ENCODE measurements around the gene HIPK3.

Gene HIPK3

GRCh38 chr11:33323421-33323820 lies 66.2 kb downstream of the HIPK3 start:
- TF ChIP-seq MAX (IDR thresholded peaks at IDR 0.05) (no peak), NFIC (IDR thresholded peaks at IDR 0.05) (no peak), YY1 (IDR thresholded peaks at IDR 0.05; ENCODE audit: low read depth) (no peak), EGR1 (IDR thresholded peaks at IDR 0.05) (no peak), ZBTB7A (IDR thresholded peaks at IDR 0.05; ENCODE audit: low read depth) (no peak), TCF12 (IDR thresholded peaks at IDR 0.05; ENCODE audit: low read depth) (no peak), TAF1 (IDR thresholded peaks at IDR 0.05; ENCODE audit: low read depth) (no peak), USF1 (IDR thresholded peaks at IDR 0.05) (no peak), CEBPB (IDR thresholded peaks at IDR 0.05) (no peak), CREB1 (IDR thresholded peaks at IDR 0.05; ENCODE audit: low read depth) (no peak), FOXM1 (IDR thresholded peaks at IDR 0.05; ENCODE audit: borderline replicate concordance, low read depth) (no peak), TEAD4 (IDR thresholded peaks at IDR 0.05) (no peak)

GRCh38 chr11:33324302-33324985 lies 67.3 kb downstream of the HIPK3 start:
- TF ChIP-seq USF1 (IDR thresholded peaks at IDR 0.05) (no peak), MAX (IDR thresholded peaks at IDR 0.05) (no peak), RAD21 (IDR thresholded peaks at IDR 0.05; ENCODE audit: low read depth) (no peak), ZBTB7A (IDR thresholded peaks at IDR 0.05; ENCODE audit: low read depth) (no peak)

GRCh38 chr11:33325451-33325850 lies 68.3 kb downstream of the HIPK3 start:
- no peak for TF ChIP-seq TCF12 (IDR thresholded peaks at IDR 0.05; ENCODE audit: low read depth)
- no peak for TF ChIP-seq RAD21 (IDR thresholded peaks at IDR 0.05; ENCODE audit: low read depth)
- TF ChIP-seq CREB1 (IDR thresholded peaks at IDR 0.05; ENCODE audit: low read depth) = no peak
- no peak for TF ChIP-seq FOXM1 (IDR thresholded peaks at IDR 0.05; ENCODE audit: borderline replicate concordance, low read depth)
- TF ChIP-seq TEAD4 (IDR thresholded peaks at IDR 0.05) = no peak
- TF ChIP-seq YY1 (IDR thresholded peaks at IDR 0.05; ENCODE audit: low read depth) = no peak
- no peak for TF ChIP-seq TAF1 (IDR thresholded peaks at IDR 0.05; ENCODE audit: low read depth)
- no peak for TF ChIP-seq EP300 (IDR thresholded peaks at IDR 0.05; ENCODE audit: borderline replicate concordance)
- TF ChIP-seq ZBTB7A (IDR thresholded peaks at IDR 0.05; ENCODE audit: low read depth) = no peak
- no peak for TF ChIP-seq MAX (IDR thresholded peaks at IDR 0.05)
- no peak for TF ChIP-seq NFIC (IDR thresholded peaks at IDR 0.05)
- TF ChIP-seq CEBPB (IDR thresholded peaks at IDR 0.05) = no peak
- no peak for TF ChIP-seq REST (IDR thresholded peaks at IDR 0.05; ENCODE audit: low read depth)
- TF ChIP-seq EGR1 (IDR thresholded peaks at IDR 0.05) = no peak

GRCh38 chr11:33329705-33330329 lies 72.6 kb downstream of the HIPK3 start:
- TF ChIP-seq CEBPB (IDR thresholded peaks at IDR 0.05) (no peak), TEAD4 (IDR thresholded peaks at IDR 0.05) (no peak), TAF1 (IDR thresholded peaks at IDR 0.05; ENCODE audit: low read depth) (no peak), RAD21 (IDR thresholded peaks at IDR 0.05; ENCODE audit: low read depth) (peak; percentile 74), EP300 (IDR thresholded peaks at IDR 0.05; ENCODE audit: borderline replicate concordance) (no peak), CREB1 (IDR thresholded peaks at IDR 0.05; ENCODE audit: low read depth) (no peak), EGR1 (IDR thresholded peaks at IDR 0.05) (no peak), FOXM1 (IDR thresholded peaks at IDR 0.05; ENCODE audit: borderline replicate concordance, low read depth) (no peak), REST (IDR thresholded peaks at IDR 0.05; ENCODE audit: low read depth) (no peak)

- TF ChIP-seq USF1 (IDR thresholded peaks at IDR 0.05) = no peak
- TF ChIP-seq CREB1 (IDR thresholded peaks at IDR 0.05; ENCODE audit: low read depth) = no peak
- no peak for TF ChIP-seq EGR1 (IDR thresholded peaks at IDR 0.05)
- no peak for TF ChIP-seq YY1 (IDR thresholded peaks at IDR 0.05; ENCODE audit: low read depth)
- no peak for TF ChIP-seq FOXM1 (IDR thresholded peaks at IDR 0.05; ENCODE audit: borderline replicate concordance, low read depth)
- TF ChIP-seq ZBTB7A (IDR thresholded peaks at IDR 0.05; ENCODE audit: low read depth) = no peak
- TF ChIP-seq TEAD4 (IDR thresholded peaks at IDR 0.05) = no peak
- no peak for TF ChIP-seq TAF1 (IDR thresholded peaks at IDR 0.05; ENCODE audit: low read depth)
- TF ChIP-seq MAX (IDR thresholded peaks at IDR 0.05) = no peak
- no peak for TF ChIP-seq CEBPB (IDR thresholded peaks at IDR 0.05)
- no peak for TF ChIP-seq NFIC (IDR thresholded peaks at IDR 0.05)
- TF ChIP-seq EP300 (IDR thresholded peaks at IDR 0.05; ENCODE audit: borderline replicate concordance) = no peak
- no peak for TF ChIP-seq TCF12 (IDR thresholded peaks at IDR 0.05; ENCODE audit: low read depth)
- no peak for TF ChIP-seq REST (IDR thresholded peaks at IDR 0.05; ENCODE audit: low read depth)
- TF ChIP-seq RAD21 (IDR thresholded peaks at IDR 0.05; ENCODE audit: low read depth) = no peak
These were observed 76.6 kb downstream of the HIPK3 start for GRCh38 chr11:33333816-33334215.

Measured in Ishikawa (cell line).